HEK293 (cell line): ENCODE measurements around the gene ARHGAP33.
A peak's percentile ranks its signal among the peaks of the same experiment; 100 is the strongest.

Experiments
- CTCF ChIA-PET: fragments of 350-600 bp; formaldehyde crosslinking; extraction: SDS; loops from one replicate; lab custom pipeline; 2021; ENCODE audit warnings: antibody characterized with exemption; lab: Yijun Ruan, JAX
- POLR2A ChIA-PET: fragments of 300-600 bp; formaldehyde crosslinking; extraction: SDS; loops from one replicate; lab custom pipeline; 2020; ENCODE audit warnings: antibody characterized with exemption, inconsistent platforms; lab: Yijun Ruan, JAX
- H3K27ac ChIP-seq: fragments of 200-500 bp; sonication (Bioruptor generic); 2 replicates; pipeline ENCODE4 v1.5.1; 2014; ENCODE audit warnings: low read depth, low read length, control low read depth, inconsistent platforms; ENCODE audit errors: extremely low read depth
- H3K36me3 ChIP-seq, 2 experiments: fragments of 200-500 bp in 1 of 2; sonication (Bioruptor generic) in 1 of 2; 1 replicate in 1 of 2; 2 replicates in 1 of 2; pipeline ENCODE4 v1.5.1; 2014 to 2017; ENCODE audit warnings: inconsistent platforms in 2 of 2, low read length in 2 of 2; ENCODE audit not compliant: control insufficient read depth in 2 of 2, insufficient read depth in 1 of 2
- H3K4me1 ChIP-seq: fragments of 200-500 bp; sonication (Bioruptor generic); 2 replicates; pipeline ENCODE4 v1.5.1; 2014; ENCODE audit warnings: mild to moderate bottlenecking, low read length, inconsistent platforms; ENCODE audit not compliant: control insufficient read depth, insufficient read depth
- H3K4me3 ChIP-seq: 2 replicates; pipeline ENCODE4 v1.5.1; 2011; ENCODE audit warnings: low read depth, mild to moderate bottlenecking, control low read depth, low read length, moderate library complexity
- H3K9me3 ChIP-seq: fragments of 200-500 bp; sonication (Bioruptor generic); 2 replicates; pipeline ENCODE4 v1.5.1; 2014; ENCODE audit warnings: low read depth, low read length, inconsistent platforms; ENCODE audit not compliant: control insufficient read depth, insufficient read depth
- ELK4 ChIP-seq: IDR thresholded peaks from 2 replicates; pipeline ENCODE4 v1.6.1; 2011; ENCODE audit warnings: mild to moderate bottlenecking, low read depth, low read length, borderline replicate concordance
- GLIS2 ChIP-seq: fragments of 450-650 bp; formaldehyde crosslinking; IDR thresholded peaks from 2 replicates; pipeline ENCODE4 v1.5.1; 2016; ENCODE audit warnings: missing biosample characterization, missing genetic modification characterization
- HOXD13 ChIP-seq: sonication (generic); formaldehyde crosslinking; IDR thresholded peaks from 2 replicates; pipeline ENCODE4 v1.8.0; 2022; ENCODE audit warnings: missing genetic modification reagents, borderline replicate concordance
- PRDM2 ChIP-seq: fragments of 450-650 bp; formaldehyde crosslinking; IDR thresholded peaks from 2 replicates; pipeline ENCODE4 v1.5.1; 2016; ENCODE audit warnings: missing biosample characterization, missing genetic modification characterization, borderline replicate concordance
- RBAK ChIP-seq: fragments of 450-650 bp; formaldehyde crosslinking; IDR thresholded peaks from 2 replicates; pipeline ENCODE4 v1.5.1; 2016; ENCODE audit warnings: missing biosample characterization, missing genetic modification characterization
- SCRT2 ChIP-seq: fragments of 450-650 bp; formaldehyde crosslinking; IDR thresholded peaks from 2 replicates; pipeline ENCODE4 v1.5.1; 2016; ENCODE audit warnings: missing biosample characterization, missing genetic modification characterization
- ZBTB26 ChIP-seq: fragments of 450-650 bp; formaldehyde crosslinking; optimal IDR thresholded peaks from 2 replicates; pipeline ENCODE3; 2016; ENCODE audit warnings: missing biosample characterization, mild to moderate bottlenecking, missing genetic modification characterization
- ZBTB7A ChIP-seq: fragments of 450-650 bp; formaldehyde crosslinking; IDR thresholded peaks from 2 replicates; pipeline ENCODE4 v1.5.1; 2016; ENCODE audit warnings: low read depth, missing biosample characterization, missing genetic modification characterization
- ZNF10 ChIP-seq: fragments of 450-650 bp; formaldehyde crosslinking; IDR thresholded peaks from 2 replicates; pipeline ENCODE4 v1.5.1; 2017; ENCODE audit warnings: missing biosample characterization, missing genetic modification characterization
- ZNF23 ChIP-seq: fragments of 450-650 bp; formaldehyde crosslinking; IDR thresholded peaks from 2 replicates; pipeline ENCODE4 v1.5.1; 2016; ENCODE audit warnings: missing biosample characterization, missing genetic modification characterization, borderline replicate concordance
- ZNF248 ChIP-seq: fragments of 450-650 bp; formaldehyde crosslinking; IDR thresholded peaks from 2 replicates; pipeline ENCODE4 v1.5.1; 2017; ENCODE audit warnings: missing biosample characterization, missing genetic modification characterization
- ZNF560 ChIP-seq: fragments of 450-650 bp; formaldehyde crosslinking; IDR thresholded peaks from 2 replicates; pipeline ENCODE4 v1.5.1; 2017; ENCODE audit warnings: missing biosample characterization, missing genetic modification characterization, borderline replicate concordance
- ZNF600 ChIP-seq: fragments of 450-650 bp; formaldehyde crosslinking; IDR thresholded peaks from 2 replicates; pipeline ENCODE4 v1.5.1; 2016; ENCODE audit warnings: missing biosample characterization, missing genetic modification characterization
- ZNF623 ChIP-seq: fragments of 450-650 bp; formaldehyde crosslinking; IDR thresholded peaks from 2 replicates; pipeline ENCODE4 v1.5.1; 2016; ENCODE audit warnings: missing biosample characterization, missing genetic modification characterization
- ZNF704 ChIP-seq: fragments of 450-650 bp; formaldehyde crosslinking; IDR thresholded peaks from 2 replicates; pipeline ENCODE4 v1.5.1; 2016; ENCODE audit warnings: missing biosample characterization, missing genetic modification characterization
- ZNF76 ChIP-seq: fragments of 450-650 bp; formaldehyde crosslinking; IDR thresholded peaks from 2 replicates; pipeline ENCODE4; 2016; ENCODE audit warnings: low read depth, missing biosample characterization, missing genetic modification characterization, borderline replicate concordance
- ZNF785 ChIP-seq: fragments of 450-650 bp; formaldehyde crosslinking; IDR thresholded peaks from 2 replicates; pipeline ENCODE4 v1.5.1; 2016; ENCODE audit warnings: missing biosample characterization, missing genetic modification characterization
- ZSCAN23 ChIP-seq: fragments of 450-650 bp; formaldehyde crosslinking; IDR thresholded peaks from 2 replicates; pipeline ENCODE4 v1.5.1; 2016; ENCODE audit warnings: missing biosample characterization, missing genetic modification characterization
- TF ChIP-seq, protein P1 (sequence below): fragments of 450-650 bp; formaldehyde crosslinking; IDR thresholded peaks from 2 replicates; pipeline ENCODE4 v1.5.1; 2017; ENCODE audit warnings: missing biosample characterization, missing genetic modification characterization
- TF ChIP-seq, protein P2 (sequence below): fragments of 450-650 bp; formaldehyde crosslinking; IDR thresholded peaks from 2 replicates; pipeline ENCODE4 v1.5.1; 2016; ENCODE audit warnings: missing biosample characterization, missing genetic modification characterization

ARHGAP33 gene

DNA sequence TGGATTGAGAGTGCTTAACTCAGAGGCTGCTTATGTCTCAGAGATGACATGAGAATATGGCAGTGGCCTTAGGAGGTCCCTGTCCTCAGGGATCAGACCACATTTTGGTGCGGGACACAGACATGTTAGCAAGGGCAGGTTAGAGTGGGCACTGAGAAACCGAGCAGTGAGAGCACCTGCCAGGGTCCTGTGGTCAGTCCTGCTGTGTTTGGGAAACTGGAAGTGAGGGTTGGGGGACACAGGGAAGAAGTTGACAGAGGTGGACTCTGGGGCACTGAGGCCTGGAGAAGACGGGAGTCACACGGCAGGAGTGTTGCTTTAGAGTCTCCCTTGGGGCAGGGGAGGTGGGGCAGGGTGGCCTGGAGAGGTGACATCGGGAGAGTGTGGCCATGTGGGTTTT is 40.5 kb upstream of the ARHGAP33 start:
- ChIA-PET CTCF (interaction anchor here (0.6 kb wide), 1 partner anchor 38 kb away, joined by 3 read pairs; no protein-coding TSS in a partner anchor), POLR2A (interaction anchor here (3.2 to 7.7 kb wide), 3 partner anchors 9 to 13 kb away, joined by 12 to 204 read pairs (median 28); partner anchors contain the start of genes LIN37, PSENEN and U2AF1L4)
- peaks cover 1% of the 10 kb centered on the region for H3K4me1 ChIP-seq
- no peak overlapping the region for H3K4me3 ChIP-seq
- no peak for TF ChIP-seq ZBTB7A (tag by site-specific recombination)
- TF ChIP-seq ZNF704, result no peak
- TF ChIP-seq ZNF623 (tag by site-specific recombination), result peak; percentile 82
- TF ChIP-seq ZNF785 (tag by site-specific recombination), result no peak
- H3K36me3 ChIP-seq, result peaks cover 89 to 93% of the 10 kb centered on the region in 2 experiments
- H3K27ac ChIP-seq, result 0 out of 2 replicates have a peak overlapping the region, but pooled peaks have one; percentile 5
- no peaks in the 10 kb centered on the region for H3K9me3 ChIP-seq

DNA sequence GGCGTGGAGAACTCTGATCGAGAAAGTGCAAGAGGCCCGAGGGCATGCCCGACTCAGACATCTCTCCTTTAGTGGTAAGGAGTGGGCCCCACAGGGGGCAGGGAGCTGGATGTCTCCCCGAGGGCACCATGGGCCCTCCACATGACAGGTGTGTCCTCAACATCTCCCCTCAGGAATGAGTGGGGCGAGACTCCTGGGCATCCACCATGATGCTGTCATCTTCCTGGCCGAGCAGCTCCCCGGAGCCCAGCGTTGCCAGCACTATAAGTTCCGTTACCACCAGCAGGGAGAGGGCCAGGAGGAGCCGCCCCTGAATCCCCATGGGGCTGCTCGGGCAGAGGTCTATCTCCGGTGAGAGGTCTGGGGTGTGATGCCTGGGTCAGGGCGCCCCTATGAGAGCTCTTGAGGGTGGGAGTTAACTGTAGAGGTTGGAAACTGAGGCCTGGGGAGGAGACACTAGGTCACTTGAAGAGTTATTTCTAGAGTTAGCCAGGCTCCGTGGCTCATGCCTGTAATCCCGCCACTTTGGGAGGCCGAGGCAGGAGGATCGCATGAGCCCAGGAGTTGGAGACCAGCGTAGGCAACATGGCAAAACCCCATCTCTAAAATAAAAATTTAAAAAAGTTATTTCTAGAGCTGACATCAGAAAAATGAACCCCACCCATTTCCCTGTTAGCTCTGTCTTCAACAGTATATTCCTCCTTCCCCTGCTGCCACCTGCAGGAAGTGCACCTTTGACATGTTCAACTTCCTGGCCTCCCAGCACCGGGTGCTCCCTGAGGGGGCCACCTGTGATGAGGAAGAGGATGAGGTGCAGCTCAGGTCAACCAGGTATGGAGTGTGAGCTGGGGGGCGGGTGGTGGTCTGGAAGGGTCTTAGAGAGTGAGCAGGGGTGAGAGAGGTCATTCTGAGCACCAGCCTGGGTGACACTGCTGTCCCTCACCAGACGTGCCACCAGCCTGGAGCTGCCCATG is 38.2 kb upstream of the ARHGAP33 start:
- POLR2A ChIA-PET, result interaction anchor here (0.7 to 7.7 kb wide), 10 partner anchors 8 to 260 kb away, joined by 3 to 204 read pairs (median 3); partner anchors contain the start of genes LIN37, PSENEN and U2AF1L4
- Histone ChIP-seq H3K4me3 (no peak overlapping the region), H3K4me1 (peaks cover 12% of the 10 kb centered on the region), H3K36me3 (peaks cover 71 to 74% of the 10 kb centered on the region in 2 experiments), H3K9me3 (no peaks in the 10 kb centered on the region), H3K27ac (0 out of 2 replicates have a peak overlapping the region, but pooled peaks have one; percentile 1)
- CTCF ChIA-PET, result interaction anchor here (0.6 to 2.0 kb wide), 14 partner anchors 8 to 1311 kb away, joined by 3 to 7 read pairs (median 4); partner anchors contain the start of genes PSENEN and U2AF1L4
- TF ChIP-seq HOXD13 (CRISPR knock-in tag) (no peak), RBAK (tag by site-specific recombination) (no peak), SCRT2 (tag by site-specific recombination) (peak; percentile 48; the same call in 1 of the 2 replicates), ZSCAN23 (tag by site-specific recombination) (no peak), ZNF23 (tag by site-specific recombination) (no peak), ZNF600 (tag by site-specific recombination) (peak; percentile 23; the same call in 1 of the 2 replicates), ZNF76 (tag by site-specific recombination) (no peak), PRDM2 (tag by site-specific recombination) (no peak), GLIS2 (tag by site-specific recombination) (peak; percentile 73), ZBTB26 (tag by site-specific recombination) (no peak), ZNF560 (no peak), ZNF10 (tag by site-specific recombination) (peak; percentile 72), ZNF248 (tag by site-specific recombination) (no peak), ELK4 (no peak)
- TF ChIP-seq, protein P1, sequence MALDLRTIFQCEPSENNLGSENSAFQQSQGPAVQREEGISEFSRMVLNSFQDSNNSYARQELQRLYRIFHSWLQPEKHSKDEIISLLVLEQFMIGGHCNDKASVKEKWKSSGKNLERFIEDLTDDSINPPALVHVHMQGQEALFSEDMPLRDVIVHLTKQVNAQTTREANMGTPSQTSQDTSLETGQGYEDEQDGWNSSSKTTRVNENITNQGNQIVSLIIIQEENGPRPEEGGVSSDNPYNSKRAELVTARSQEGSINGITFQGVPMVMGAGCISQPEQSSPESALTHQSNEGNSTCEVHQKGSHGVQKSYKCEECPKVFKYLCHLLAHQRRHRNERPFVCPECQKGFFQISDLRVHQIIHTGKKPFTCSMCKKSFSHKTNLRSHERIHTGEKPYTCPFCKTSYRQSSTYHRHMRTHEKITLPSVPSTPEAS, result no peak
- TF ChIP-seq, protein P2, sequence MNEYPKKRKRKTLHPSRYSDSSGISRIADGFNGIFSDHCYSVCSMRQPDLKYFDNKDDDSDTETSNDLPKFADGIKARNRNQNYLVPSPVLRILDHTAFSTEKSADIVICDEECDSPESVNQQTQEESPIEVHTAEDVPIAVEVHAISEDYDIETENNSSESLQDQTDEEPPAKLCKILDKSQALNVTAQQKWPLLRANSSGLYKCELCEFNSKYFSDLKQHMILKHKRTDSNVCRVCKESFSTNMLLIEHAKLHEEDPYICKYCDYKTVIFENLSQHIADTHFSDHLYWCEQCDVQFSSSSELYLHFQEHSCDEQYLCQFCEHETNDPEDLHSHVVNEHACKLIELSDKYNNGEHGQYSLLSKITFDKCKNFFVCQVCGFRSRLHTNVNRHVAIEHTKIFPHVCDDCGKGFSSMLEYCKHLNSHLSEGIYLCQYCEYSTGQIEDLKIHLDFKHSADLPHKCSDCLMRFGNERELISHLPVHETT (tag by site-specific recombination), result no peak
